OCI-M2 (cell line): ENCODE data around the gene PTPRN.

Source experiments
- DNase-seq: peaks from one replicate; lab custom pipeline; 2025; ENCODE audit not compliant: unreplicated experiment; lab: John Stamatoyannopoulos, UW

Gene PTPRN

DNA sequence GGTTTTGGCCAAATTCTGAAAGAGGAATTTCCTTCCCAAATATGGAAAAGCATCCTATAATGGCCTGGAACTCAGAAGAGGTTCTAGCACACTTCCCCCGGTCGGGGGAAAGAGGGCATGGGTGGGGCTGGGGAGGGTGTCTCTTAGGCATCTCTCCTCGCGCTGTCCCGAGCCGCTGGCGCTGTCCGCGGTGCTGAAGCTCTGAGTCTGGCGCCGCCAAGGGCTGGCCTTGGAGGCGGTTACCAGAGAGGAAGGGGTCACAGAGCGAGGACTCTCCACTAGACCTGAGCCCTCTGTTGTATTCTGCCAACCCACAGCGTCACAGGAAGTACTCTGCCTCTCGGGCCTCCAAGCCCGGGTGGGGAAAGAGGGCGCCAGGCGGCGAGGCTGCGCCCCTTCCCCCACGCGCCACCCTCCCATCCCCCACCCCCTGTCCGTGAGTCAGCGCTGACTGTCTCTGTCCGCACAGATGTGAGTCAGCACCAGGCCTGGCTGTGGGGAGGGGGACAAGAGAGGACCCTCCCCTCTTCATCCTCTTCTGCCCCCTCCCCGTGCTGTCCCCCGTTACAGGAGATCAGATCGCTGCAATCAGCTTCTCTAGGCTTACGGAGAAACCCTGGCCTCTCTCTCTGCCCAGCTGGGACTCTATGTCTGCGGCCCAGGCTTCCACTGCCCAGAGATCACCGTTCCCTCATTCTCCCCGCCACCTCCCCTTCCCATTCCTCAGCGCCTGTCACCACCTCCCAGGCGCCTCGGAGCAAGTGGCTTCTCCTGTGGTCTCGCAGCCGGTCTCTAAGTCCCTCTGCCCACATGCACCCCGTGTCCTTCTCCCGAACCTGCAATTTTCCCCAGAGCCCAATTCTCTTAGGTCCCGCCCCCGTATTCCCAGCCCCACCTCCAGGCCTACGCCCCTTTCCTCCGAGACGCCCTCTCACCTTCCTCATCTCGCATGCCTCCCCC is 779 bp downstream of the PTPRN start:
- peak; percentile 42 for DNase-seq

DNA sequence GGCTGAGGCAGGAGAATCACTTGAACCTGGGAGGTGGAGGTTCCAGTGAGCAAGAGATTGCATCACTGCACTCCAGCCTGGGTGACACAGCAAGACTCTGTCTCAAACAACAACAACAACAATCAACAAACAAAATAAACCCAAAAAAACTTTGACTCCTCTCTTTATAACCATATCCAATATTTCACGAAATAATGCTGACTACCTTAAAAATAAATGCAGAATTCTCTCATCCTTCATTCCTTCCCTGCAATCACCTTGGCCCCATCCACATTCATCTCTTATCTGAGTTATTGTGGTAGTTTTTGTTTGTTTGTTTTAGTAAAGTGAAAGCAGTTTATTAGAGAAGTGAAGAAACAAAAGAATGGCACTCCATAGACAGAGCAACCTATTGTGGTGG is 3.2 kb downstream of the PTPRN start:
- no peak for DNase-seq

DNA sequence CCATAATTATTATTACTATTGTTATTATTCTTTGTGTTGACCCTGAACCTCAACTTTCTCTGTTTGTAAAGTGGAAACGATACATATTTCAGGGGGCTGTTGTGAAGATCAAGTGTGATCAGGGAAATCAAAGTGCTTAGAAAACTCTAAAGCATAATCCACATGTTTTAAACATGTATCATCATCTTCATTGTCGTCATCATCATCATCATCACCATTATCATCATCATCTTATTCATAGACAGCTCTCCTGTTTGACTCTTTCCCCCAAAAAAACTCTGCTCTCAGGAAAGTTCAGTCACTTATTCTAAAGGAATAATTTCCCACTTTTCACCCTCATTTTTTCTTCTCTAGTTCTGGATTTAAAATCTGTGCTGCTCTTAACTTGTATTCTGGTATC is 5.0 kb downstream of the PTPRN start:
- DNase-seq, result no peak

DNA sequence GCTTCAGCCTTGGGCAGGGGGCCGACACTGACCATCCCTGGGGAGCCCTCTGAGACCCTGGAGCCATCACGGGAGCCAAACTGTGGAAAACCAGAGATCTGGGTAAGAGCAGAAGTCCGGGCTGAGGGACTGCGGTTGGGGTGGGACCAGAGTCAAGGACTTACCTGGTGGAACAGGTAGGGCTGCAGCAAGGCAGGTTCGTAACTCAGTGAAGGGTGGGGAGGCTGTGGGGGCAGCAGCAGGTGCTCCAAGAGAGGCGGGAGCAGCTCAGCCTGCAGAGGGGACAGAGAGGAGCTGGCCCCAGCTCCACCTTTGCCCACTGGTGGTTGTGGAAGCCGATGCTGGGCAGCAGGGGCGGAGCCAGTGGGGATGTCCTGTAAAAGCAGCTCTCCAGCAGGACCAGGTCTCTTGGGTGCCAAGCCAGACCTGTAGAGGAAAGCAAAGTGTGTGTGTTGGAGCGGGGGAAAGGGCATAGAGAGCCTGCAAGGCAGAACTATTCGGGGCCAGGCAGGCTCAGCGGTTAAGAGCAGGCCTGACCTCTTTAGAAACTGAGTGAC is 6.7 kb downstream of the PTPRN start:
- no peak for DNase-seq

DNA sequence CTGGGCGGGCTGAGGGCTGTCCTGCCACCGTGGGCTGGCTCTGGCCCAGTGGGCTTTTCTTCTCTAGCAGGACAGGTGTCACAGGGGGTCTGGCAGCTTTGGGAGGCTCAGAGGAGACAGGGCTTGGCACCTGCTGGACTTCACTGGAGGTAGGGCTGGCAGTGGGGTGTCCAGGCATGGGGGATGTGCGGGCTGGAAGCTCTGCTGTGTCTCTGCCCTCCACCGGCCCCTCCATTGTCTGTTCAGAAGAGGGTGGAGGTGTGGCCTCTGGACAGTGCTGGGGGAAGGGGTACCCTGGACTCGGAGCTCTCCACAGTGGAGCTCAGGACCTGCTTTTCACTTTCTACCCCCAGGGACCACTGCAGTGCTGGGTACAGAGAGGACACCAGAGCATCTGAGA is 9.2 kb downstream of the PTPRN start:
- DNase-seq, result no peak

DNA sequence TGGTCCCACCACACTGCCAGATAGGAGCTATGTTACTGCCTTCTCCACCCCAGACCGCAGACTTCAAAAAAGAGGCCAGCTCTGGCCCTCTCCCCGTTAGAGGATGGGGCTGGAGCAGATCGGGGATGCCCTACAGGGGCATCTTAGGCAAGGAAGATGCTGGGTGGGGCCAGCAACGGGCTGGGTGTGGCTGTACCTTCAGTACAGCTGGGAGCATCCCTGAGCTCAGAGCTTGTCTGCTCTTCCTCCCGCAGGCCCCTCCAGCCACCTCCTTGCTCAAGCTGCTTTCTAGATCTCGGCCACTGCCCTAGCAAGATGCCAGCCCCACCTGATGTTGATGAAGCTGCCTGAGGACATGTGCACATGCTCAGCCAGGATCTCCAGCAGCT is 9.8 kb downstream of the PTPRN start:
- DNase-seq, result no peak

DNA sequence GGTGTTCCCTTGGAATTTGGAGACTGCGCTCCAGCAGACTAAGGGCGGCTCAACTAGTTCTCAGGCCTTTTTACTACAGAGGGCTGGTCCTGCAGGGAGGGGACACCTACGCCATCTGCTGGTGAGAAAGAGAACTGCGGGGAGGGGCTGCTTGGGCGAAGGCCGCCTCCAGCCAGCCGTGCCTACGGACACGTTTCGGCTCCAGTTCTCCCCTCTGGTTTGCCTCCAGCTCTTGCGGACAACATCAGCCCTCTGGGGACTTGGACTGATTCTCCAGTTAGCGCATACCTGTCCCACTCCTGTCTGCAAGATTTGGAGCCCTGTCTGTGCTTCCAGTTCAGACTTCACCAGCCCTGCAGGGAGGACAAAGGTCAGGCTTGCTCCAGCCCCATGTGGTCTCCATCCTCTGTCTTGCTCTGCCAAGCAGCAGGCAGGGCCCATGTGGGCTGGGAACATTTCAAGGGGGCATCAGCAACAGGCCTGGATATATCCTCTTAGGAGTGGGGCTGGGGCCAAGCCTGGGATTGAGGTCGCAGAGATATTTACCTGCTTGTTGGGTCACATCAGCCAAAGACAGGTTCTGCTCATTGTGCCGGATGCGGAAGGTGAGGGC is 10.3 kb downstream of the PTPRN start:
- peak; percentile 32 for DNase-seq

DNA sequence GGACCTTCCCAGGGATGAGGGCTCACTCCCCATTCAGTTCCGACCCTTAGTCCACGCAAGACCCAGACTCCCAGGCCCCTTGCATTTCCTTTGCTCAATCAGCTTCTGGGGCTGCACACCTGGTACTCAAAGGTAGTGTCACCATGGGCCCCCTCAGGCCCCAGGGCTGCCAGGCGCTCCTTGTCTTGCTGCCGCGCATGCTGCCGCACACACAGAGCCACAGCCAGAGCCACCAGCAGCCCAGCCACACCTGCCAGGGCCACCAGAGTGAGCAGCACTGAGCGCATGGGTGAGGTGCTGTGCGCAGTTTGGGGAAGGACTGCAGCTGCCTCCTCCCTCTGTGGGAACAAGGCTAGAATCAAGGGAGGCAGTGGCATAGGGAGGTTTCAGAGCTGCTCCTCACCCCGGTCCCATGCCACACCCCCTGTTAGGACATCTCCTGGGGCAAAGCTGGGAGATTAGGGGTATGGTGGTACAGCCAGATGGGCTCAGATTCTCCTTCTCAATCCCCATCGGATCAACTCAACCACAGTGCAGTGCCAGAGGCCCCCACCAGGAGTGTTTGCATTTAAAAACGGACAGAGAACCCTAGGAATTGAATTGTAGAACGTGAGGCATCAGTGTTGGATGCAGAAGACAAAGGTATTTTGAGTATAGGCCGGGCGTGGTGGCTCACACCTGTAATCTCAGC is 11.3 kb downstream of the PTPRN start:
- DNase-seq, result no peak

DNA sequence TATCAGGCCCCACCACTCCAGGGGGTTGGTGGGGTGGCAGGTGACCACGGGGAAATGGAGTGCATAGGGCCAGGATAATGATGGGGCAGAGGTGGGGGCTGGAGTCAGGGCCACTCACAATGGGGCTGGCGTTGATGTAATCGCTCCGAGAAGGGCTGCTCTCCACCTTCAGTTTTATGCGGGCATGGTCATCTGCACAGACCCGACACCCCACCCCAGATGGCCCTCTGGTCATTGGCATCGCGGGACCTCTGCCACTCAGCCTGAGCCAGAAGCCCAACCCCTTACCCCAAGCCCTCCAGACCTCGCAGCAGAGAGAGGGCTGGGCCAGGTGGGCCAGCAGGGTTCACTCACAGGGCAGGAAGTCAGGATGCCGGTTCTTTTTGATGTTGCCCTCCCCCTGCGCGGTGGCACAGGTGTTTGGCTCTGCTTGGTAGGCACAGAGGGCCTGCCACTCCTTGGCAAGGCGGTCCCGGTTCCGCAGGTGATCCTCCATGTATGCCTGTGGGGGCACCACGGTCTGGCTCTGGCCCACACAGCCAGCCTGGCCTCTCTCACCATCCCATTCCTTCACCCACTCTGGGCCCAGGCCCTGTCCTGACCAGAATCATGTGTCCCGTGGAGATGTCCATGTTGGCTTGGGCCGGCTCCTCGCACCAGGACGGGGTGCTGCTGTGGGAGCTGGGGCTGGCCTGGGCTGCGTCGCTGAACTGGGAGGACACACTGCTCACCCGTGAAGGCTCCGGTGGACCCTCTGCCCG is 12.4 kb downstream of the PTPRN start:
- no peak for DNase-seq

DNA sequence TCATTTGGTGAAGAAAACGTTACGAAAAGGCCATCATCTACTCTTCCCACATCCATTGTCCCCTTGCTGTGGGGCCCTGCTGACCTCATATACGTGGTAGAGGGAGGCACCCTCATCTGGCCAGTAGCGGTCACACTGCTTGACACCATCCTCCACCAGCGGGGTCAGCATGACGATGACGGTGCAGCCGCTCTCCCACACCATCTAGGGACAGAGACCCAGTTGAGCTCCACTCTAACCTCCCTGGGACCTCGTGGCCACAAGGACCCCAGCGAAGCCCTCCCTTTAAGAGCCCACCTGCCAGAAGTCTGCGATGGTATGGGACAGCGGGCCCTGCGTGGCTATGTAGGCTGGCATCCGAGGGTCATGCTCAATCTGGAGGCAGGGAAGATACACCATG is 13.1 kb downstream of the PTPRN start:
- DNase-seq, result no peak

DNA sequence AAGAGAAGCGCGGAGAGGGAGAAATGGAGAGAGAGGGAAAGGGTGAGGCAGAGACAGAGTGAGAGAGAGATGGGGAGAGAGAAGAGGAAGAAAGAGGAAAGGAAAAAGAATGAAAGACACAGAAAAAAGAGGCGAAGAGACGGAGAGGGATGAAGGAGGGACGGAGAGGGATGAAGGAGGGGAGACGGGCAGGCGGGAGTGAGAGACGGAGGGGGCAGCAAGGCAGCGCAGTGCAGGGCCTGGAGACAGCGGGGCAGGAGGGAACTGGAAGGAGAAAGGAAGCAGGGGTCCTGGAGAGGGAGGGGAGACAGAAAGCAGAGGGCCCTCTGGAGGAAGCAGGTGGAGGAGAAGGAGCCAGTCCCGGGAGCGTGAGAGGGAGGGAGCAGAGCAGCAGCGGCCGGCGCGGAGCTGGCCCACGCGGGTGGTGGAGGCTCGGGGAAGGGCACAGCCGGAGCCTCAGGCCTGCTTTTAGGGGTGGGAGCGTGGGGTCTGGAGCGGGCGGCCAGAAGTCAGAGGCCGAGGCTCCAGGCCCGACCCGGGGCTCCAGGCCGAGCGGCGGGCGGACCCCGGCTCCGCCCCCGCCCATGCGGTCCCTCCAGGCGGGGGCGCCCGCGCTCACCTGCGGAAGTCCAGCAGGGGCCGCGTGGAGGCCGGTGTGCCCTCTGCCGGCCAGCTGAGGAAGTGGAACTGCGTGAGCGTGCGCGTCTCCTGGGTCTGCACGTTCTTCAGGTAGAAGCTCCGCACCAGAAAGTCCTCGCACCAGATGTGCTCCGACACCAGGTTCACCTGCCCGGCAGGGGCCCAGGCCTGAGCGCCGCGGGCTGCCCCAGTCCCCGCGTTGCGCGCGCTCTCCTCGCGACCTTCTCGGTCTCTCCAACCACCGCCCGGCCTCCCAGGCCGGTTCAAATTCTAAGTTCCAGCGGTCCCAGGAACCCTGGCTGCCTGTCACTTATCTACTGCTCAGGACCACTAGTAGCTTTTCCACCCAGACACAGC is 14.5 kb downstream of the PTPRN start:
- peak; percentile 53 for DNase-seq

DNA sequence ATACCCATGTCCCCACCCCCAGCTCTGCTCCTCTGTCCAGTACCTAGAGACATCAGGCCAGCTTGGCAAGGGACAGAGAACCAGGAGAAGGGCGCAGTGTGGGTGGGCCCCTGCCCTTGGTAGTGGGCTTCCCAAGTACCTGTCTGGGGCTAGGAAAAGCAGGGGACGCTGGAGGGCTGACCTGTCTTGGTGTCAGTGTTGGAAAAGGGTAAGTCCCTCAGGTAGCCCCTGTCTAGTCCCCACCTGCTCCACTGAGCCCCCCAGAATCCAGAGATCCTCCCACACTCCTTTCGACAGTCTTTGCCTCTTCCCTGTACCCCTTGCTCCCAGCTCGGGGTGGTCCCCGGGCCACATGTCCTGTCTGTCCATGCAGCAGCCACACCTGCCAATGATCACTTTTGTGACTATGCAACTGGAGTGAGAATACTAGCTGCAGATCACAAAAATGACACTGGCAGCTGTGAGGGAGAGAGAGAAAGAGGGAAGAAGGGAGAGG is 15.4 kb downstream of the PTPRN start:
- DNase-seq, result no peak

DNA sequence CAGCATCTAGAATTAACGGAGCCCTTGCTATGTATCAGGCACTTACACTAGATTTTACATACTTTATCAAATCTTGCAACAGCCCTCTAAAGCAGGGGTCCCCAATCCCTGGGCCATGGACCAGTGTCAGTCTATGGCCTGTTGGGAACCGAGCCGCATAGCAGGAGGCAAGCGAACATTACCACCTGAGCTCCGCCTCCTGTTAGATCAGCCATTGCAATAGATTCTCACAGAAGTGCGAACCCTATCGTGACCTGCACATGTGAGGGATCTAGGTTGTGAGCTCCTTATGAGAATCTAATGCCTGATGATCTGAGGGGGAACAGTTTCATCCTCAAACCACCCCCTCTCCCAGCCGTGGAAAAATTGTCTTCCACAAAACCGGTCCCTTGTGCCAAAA is 16.6 kb downstream of the PTPRN start:
- DNase-seq, result no peak

DNA sequence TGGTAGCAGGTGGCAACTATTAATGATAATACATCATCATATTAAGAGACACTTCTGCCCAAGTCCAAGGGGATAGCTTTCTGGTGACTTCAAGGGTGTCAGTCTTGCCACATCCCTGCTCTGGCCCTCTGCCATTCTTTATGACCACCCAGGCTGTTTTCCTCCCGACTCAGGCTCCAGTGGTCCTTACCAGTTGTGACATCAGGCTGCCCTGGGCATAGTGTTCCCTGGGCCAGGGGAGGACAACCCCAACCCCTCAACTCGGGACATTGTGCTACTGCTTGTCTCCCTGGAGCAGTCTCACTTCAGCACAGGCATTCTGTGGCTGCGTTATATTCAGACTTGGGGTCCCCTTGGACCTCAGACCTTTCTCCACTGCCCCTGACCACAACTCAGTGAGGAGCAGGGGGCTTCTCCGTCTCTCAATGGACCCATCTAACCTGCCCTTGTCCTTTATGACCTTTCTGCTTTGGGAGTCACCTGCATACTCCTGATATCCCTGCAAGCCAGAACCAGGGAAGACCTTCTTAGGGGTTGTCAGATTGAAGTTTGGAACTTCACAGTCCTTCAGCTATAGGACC is 17.2 kb downstream of the PTPRN start:
- DNase-seq, result no peak

DNA sequence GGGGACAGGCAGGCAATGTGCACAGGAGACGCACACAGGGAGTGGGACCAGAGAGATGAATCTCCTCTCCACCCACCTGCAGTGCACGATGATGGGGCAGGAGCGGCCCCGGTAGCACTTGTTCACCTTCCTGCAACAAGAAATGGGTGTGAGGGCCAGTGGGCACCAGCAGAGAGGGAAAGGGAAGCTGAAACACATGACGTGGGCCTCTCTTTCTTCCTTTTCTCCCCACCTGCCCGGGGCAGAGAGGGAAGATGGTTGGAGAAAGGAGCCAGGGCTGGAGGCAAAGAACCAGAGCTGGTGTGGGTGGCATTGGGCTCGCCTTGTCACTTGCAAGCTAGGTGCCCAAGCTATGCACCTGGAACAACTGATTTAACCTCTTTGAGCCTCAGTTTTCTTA is 17.8 kb downstream of the PTPRN start:
- no peak for DNase-seq

DNA sequence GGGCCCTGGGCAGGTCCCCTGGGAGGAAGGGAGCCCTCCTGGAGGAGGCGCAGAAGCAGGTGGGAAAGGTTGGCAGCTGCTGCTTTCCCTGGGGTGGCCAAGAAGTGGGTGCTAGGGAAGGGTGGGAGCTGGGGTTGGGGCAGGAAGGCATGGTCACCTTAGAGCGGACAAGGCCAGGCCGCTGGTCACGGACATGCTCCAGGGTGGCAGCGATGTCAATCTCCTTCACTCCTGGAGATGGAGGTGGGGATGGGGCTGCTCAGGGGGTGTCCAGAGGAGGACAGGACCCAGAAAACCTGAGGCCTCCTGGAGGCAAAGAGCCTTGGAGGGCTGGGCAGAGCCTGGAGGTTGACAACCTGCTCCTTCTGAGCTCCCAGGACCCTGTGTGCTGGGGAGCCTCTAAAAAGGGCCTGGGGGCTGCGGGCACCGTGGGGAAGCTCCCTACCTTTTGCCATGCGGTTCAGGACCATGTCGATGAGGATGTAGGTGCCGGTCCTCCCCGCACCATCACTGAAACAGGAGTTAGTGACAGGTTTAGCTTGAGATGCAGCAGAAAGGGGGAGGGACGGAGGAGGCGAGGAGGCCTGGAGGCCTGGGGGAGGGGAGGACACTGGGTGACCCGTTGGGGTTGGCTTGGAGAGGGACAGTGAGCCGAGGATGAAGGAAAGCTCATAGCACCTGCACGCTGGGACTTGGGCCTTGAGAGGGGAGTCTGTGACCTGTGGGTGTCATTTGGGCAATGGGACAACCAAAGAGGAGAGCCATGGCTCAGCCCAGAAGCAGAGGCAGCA is 18.6 kb downstream of the PTPRN start:
- DNase-seq, result no peak

DNA sequence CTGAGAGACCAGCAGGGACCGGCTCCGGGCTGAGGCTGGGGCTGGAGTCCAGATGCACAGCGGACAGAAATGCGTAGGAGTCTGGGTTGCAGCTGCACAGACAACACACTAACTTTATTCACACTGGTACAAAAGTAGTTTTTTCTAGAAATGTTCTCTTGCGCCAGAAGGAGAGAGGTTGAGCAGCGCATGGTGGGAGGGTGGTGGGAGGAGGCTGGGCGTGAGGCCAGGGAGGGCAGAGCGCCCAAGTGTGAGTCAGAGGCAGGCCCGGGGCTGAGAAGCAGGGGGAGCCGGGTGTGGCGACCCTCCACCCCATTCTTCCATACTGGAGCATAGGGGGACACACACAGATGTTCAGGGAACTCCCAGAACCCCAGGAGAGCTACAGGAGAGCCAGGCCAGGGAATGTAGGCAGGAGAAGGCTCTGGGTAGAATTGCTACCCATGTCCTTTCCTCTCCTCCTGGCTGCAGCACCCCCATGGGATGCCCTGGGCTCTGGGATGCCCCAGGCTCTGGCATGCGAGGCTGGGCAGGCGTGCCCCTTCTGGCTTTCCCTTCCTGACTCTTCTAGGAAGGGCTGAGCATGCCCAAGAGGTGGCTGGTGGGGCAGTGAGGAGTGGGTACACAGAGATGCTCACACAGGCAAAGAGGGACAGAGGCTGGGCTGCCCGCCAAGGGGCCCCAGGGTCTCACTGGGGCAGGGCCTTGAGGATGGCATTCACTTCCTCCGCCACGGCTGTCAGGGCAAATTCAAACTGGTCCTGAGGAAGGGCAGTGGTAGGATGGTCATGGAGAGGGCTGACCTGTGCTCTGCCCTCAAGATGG is 19.5 kb downstream of the PTPRN start:
- no peak for DNase-seq

DNA sequence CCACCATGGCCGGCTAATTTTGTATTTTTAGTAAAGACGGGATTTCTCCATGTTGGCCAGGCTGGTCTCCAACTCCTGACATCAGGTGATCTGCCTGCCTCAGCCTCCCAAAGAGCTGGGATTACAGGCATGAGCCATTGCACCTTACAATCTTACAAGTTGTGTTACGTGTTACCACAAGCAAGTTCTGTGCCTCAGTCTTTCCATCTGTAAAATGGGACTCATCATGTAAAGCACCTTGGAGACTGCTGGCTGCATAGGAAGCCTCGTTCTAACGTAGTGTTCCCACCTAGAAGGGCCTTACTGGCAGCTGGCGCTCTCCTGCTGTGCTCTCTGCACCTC is 20.0 kb downstream of the PTPRN start:
- no peak for DNase-seq
